ENCODE data around the gene TERC. TPM values are rescaled to one million over a fixed set of nuclear protein-coding genes. Genes with fewer than 3 reads are reported as not detected.
A peak's percentile ranks its signal among the peaks of the same experiment; 100 is the strongest.

Gene TERC
- total and polyA plus RNA-seq, 12 donors = 1.4 to 200 (median 30.8) TPM; not detected in 3

- H3K27ac ChIP-seq = peak overlapping the region; percentile 96 to 100 (median 99)
- peaks cover 0 to 30% of the 10 kb centered on the region in 2 donors for H3K4me1 ChIP-seq (replicated peaks in 1 of 2)
- H3K4me3 ChIP-seq = peak overlapping the region in 2 of 4 donors; percentile 83 to 92
- H3K9me3 ChIP-seq (replicated peaks in 1 of 3) = no peaks in the 10 kb centered on the region
- H3K36me3 ChIP-seq (replicated peaks in 1 of 2) = peaks cover 0 to 6% of the 10 kb centered on the region in 2 donors
- 0 to 1% (median 1%) methylated on average over 27 of the region's 27 CpGs for WGBS, 4 donors
- TF ChIP-seq POLR2A (IDR thresholded peaks at IDR 0.05) (no peak), CTCF (IDR thresholded peaks at IDR 0.05) (no peak)
- H3K27me3 ChIP-seq = no peaks in the 10 kb centered on the region
- intact Hi-C loops (cut with DNase I) = no loop called here
- DNase-seq = peak; percentile 45 to 77 (median 57)
These were observed 6.8 kb upstream of the TERC start for GRCh38 chr3:169771497-169772304.

DNA sequence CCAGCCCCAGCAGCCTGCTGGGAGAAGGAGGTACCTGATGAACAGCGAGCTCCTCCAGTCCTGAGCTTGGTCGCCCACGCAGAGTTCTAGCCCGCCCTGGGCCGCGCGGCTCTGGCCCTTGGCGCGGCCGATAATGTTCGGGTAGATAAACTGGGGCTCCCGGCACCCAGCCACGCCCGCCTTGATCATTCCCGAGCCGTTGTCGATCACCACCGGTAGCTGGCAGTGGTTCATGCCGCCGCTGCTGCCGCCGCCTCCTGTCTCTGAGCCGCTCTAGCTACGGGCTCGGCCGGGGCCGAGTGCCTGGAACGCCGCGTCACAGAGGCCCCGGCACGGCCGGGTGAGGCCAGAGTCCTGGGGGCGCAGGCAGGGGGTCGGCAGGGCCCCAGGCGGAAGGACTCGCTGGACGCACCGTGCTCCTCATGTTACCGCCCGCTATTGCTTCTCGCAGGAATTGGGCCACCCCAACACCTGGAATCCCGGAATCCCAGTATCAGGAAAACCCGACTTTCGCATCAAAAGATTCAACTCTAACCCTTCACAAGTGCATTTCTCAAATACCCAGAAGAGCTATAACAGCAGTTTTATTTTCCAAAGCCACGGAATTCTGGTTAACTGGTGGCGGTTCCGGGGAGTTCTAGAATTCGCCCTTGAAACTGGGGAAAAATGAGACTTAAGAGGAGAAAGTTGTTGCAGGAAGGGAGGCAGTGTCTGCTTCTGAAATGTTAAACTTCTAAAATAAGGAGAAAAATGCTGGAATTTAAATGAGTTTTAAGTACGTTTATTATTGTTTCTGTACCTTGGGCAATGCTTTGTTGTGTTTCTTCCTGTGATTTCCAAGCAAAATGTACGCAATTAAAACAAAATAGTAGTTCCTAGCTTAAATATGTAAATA lies 4.7 kb upstream of the TERC start, which contains the start of gene ACTRT3:
Gene ACTRT3, minus strand, starts transcription at position 275 of the 895 bp plus-strand sequence. Its CDS starts 41 bp downstream, at position 234.
- Histone ChIP-seq H3K4me3 (peak within 1 kb of the TSS; percentile 21 to 54 (median 46)), H3K36me3 (replicated peaks in 1 of 2) (no peaks in the 10 kb centered on the region), H3K27ac (peak within 1 kb of the TSS; percentile 9 to 91 (median 67)), H3K27me3 (no peaks in the 10 kb centered on the region), H3K9me3 (replicated peaks in 1 of 3) (no peaks in the 10 kb centered on the region), H3K4me1 (replicated peaks in 1 of 2) (peaks cover 0 to 12% of the 10 kb centered on the region in 2 donors)
- TF ChIP-seq CTCF (IDR thresholded peaks at IDR 0.05) (no peak), POLR2A (IDR thresholded peaks at IDR 0.05) (peak in 1 of 2 donors; percentile 33)
- DNase-seq = peak; percentile 63 to 77 (median 71)
- intact Hi-C loops (cut with DNase I) = no loop called here
- WGBS, 4 donors = 1 to 2% (median 1%) methylated on average over 21 to 51 of the region's 51 CpGs

DNA sequence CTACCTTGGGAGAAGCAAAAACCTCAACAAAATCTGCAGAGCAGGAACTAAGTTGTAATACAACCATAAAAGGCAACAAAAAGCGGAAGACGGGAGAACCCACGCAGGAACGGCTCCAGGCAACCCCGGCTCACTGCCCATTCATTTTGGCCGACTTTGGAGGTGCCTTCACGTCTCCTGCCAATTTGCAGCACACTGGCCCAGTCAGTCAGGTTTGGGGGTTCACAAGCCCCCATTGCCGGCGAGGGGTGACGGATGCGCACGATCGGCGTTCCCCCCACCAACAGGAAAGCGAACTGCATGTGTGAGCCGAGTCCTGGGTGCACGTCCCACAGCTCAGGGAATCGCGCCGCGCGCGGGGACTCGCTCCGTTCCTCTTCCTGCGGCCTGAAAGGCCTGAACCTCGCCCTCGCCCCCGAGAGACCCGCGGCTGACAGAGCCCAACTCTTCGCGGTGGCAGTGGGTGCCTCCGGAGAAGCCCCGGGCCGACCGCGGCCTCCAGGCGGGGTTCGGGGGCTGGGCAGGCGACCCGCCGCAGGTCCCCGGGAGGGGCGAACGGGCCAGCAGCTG lies 463 bp downstream of the TERC start:
- DNase-seq = peak; percentile 48 to 86 (median 62)
- WGBS, 4 donors = 4 to 25% (median 12%) methylated on average over 6 to 46 of the region's 46 CpGs
- Histone ChIP-seq H3K27me3 (no peaks in the 10 kb centered on the region), H3K9me3 (replicated peaks in 1 of 3) (no peaks in the 10 kb centered on the region), H3K36me3 (replicated peaks in 1 of 2) (no peaks in the 10 kb centered on the region), H3K27ac (peak overlapping the region; percentile 62 to 98 (median 92)), H3K4me3 (peak overlapping the region; percentile 45 to 91 (median 50)), H3K4me1 (replicated peaks in 1 of 2) (peaks cover 0 to 4% of the 10 kb centered on the region in 2 donors)
- TF ChIP-seq POLR2A (IDR thresholded peaks at IDR 0.05) (no peak), CTCF (IDR thresholded peaks at IDR 0.05) (no peak)
- intact Hi-C loops (cut with DNase I) = no loop called here
